Gastroesophageal sphincter (tissue), 4 donors: ENCODE results near the gene FN3K. TPM values are rescaled to one million over a fixed set of nuclear protein-coding genes. Genes with fewer than 3 reads are reported as not detected.

Experiments used
- ATAC-seq: fragments of 150-250 bp; one replicate; pipeline ENCODE4 v1.9.1; 2016; ENCODE audit warnings: mild to moderate bottlenecking, moderate library complexity
- H3K27ac ChIP-seq, 4 donors: fragments of 200-600 bp; sonication (generic) in 3 of 4; 1 replicate in 3 of 4; 2 replicates in 1 of 4; pipeline ENCODE4 v1.5.1; 2016 to 2019
- H3K27me3 ChIP-seq: fragments of 200-600 bp; sonication (generic); one replicate; pipeline ENCODE4 v1.5.1; 2019
- H3K36me3 ChIP-seq, 2 donors: fragments of 200-600 bp; sonication (generic); one replicate each; pipeline ENCODE4 v1.5.1; 2019; ENCODE audit warnings: control low read depth in 1 of 2
- H3K4me1 ChIP-seq, 3 donors: fragments of 200-600 bp; sonication (generic); 1 replicate in 2 of 3; 2 replicates in 1 of 3; pipeline ENCODE4 v1.5.1; 2016 to 2019; ENCODE audit warnings: control low read depth in 2 of 3
- H3K4me3 ChIP-seq, 2 donors: fragments of 200-600 bp; sonication (generic); one replicate each; pipeline ENCODE4 v1.5.1; 2019; ENCODE audit warnings: mild to moderate bottlenecking in 1 of 2, moderate library complexity in 1 of 2
- H3K9me3 ChIP-seq, 3 donors: fragments of 200-600 bp; sonication (generic); one replicate each; pipeline ENCODE4 v1.5.1; 2017 to 2019; ENCODE audit warnings: control low read depth in 2 of 3
- EP300 ChIP-seq: sonication (generic); formaldehyde crosslinking; IDR thresholded peaks from one replicate; pipeline ENCODE4 v1.6.1; 2017; ENCODE audit warnings: antibody characterized with exemption, mild to moderate bottlenecking
- POLR2A ChIP-seq, 2 donors: fragments of 450-650 bp; IDR thresholded peaks; one replicate each; pipeline ENCODE4 v1.6.1; 2017; ENCODE audit warnings: antibody characterized with exemption in 2 of 2, mild to moderate bottlenecking in 2 of 2, moderate library complexity in 1 of 2
- POLR2AphosphoS5 ChIP-seq: sonication (generic); formaldehyde crosslinking; IDR thresholded peaks from one replicate; pipeline ENCODE4 v1.6.1; 2017; ENCODE audit warnings: antibody characterized with exemption
- WGBS, 2 donors: methylation state at CpG; one replicate each; pipeline ENCODE4 v1.1.5; 2018; ENCODE audit warnings: low coverage in 1 of 2; 5-methylcytosine and 5-hydroxymethylcytosine counted together
- total RNA-seq, 4 donors: library from RNA; depleted of rRNA; stranded (reverse); fragments of >200 nt; gene quantifications; one replicate each; pipeline ENCODE4 v1.1.0, GENCODE V29; 2016
- TF ChIP-seq, protein P1 (sequence below), 4 experiments: fragments of 200-600 bp in 2 of 4; fragments of 450-650 bp in 2 of 4; sonication (generic) in 1 of 4; IDR thresholded peaks; one replicate each; pipeline ENCODE4 v1.5.1; 2017 to 2019; ENCODE audit warnings: antibody characterized with exemption in 4 of 4, mild to moderate bottlenecking in 2 of 4, moderate library complexity in 2 of 4

FN3K gene
- total RNA-seq, 4 donors from 2014 or later: 6.9 to 22.0 (median 8.6) TPM

DNA sequence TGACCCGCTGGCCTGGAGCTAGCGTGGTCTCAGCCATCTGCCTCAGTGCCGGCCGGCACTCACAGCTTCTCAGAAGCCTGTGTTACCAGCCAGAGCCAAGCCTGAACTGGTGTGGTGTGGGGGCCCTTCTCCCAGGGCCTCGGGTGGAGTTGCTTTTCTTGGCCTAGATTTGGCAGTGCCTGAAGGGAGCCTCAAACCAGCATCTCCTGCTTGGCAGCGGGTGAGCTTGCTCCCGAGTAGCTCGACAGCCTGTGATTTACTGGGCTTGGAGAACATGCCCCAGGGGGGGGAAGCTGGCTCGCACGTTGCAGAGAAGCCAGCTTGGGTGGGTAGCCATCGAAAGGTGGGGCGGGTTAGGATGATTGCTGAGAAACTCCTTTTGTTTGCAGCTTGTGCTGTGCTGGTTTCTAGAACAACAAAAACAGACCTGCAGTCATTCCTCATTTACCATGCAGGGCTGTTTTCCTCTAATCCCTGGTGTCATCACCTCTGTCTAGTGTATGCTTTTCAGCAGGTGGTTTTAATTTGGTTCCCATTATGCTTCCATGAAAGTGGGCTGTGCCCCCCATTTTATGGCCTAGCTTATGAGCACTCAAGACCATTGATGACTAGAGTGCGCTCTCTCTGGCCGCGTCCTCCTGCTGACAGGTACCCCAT is 58.7 kb downstream of the FN3K start:
- H3K4me1 ChIP-seq: peaks cover 0 to 27% (median 6%) of the 10 kb centered on the region in 3 donors
- no peaks in the 10 kb centered on the region for H3K9me3 ChIP-seq
- no peak overlapping the region for H3K4me3 ChIP-seq
- peaks cover 0 to 27% of the 10 kb centered on the region in 2 donors for H3K36me3 ChIP-seq
- TF ChIP-seq POLR2AphosphoS5: no peak
- no peak for TF ChIP-seq POLR2A (IDR thresholded peaks at IDR 0.05)
- no peak for TF ChIP-seq EP300
- TF ChIP-seq, protein P1, sequence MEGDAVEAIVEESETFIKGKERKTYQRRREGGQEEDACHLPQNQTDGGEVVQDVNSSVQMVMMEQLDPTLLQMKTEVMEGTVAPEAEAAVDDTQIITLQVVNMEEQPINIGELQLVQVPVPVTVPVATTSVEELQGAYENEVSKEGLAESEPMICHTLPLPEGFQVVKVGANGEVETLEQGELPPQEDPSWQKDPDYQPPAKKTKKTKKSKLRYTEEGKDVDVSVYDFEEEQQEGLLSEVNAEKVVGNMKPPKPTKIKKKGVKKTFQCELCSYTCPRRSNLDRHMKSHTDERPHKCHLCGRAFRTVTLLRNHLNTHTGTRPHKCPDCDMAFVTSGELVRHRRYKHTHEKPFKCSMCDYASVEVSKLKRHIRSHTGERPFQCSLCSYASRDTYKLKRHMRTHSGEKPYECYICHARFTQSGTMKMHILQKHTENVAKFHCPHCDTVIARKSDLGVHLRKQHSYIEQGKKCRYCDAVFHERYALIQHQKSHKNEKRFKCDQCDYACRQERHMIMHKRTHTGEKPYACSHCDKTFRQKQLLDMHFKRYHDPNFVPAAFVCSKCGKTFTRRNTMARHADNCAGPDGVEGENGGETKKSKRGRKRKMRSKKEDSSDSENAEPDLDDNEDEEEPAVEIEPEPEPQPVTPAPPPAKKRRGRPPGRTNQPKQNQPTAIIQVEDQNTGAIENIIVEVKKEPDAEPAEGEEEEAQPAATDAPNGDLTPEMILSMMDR (IDR thresholded peaks at IDR 0.05): no peak
- peak; percentile 37 for ATAC-seq
- H3K27ac ChIP-seq: peak overlapping the region in 3 of 4 donors; percentile 44 to 57 (median 54)
- no peaks in the 10 kb centered on the region for H3K27me3 ChIP-seq
- WGBS, 2 donors: 20 to 33% methylated on average over 1 to 10 of the region's 15 CpGs

DNA sequence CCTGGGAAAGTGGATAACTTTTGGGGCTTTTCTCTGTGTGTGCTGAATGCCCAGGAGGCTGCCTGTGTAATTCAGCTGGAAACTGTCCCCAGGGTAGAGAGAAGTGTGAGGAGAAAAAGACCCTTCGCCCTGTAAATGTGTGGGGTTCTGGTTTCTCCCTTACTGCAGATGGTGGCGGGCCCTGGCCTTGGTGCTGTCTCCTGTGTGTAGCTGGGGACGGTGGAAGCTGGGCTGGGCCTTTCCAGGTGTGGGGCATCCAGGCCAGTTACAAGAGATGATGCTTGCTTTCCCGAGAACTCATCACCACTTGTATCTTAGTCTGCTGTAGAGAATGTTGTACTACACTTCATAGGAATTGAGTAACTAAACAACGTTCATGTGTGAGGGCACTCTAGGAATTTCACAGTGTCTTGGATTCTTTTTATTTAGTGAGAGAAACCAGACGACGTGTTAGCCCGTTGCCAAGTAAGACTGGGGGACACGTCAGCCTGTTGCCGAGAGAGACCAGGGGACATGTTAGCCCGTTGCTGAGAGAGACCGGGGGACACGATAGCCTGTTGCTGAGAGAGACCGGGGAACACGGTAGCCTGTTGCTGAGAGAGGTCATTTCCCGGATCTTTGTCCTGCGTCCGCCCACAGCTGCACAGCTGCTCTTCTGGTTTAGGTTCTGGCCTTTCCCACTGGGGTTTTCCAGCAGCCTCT is 59.5 kb downstream of the FN3K start:
- ATAC-seq: peak; percentile 42

DNA sequence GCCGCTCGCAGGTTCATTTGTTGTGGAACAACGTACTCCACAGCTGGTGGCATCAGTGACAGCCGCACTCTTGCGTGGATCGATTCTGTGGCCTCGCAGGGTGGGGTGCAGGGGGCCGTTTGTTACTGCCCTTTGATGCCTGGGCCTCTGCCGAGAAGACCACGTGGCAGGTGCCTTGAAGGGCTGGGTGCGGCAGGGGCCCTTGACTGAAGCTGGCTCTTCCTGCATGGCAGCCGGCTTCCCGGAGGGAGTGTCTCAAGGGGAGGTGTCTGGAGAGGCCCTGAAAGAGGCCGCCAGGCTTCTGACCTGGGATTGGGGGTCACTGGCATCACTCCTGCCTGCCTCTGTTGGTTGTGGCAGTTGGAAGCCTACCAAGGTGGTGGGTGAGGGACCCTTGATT is 60.2 kb downstream of the FN3K start:
- Histone ChIP-seq H3K27me3 (no peaks in the 10 kb centered on the region), H3K4me3 (no peak overlapping the region), H3K4me1 (peaks cover 0 to 27% (median 6%) of the 10 kb centered on the region in 3 donors), H3K36me3 (peaks cover 0 to 35% of the 10 kb centered on the region in 2 donors), H3K9me3 (no peaks in the 10 kb centered on the region), H3K27ac (peak overlapping the region in 3 of 4 donors; percentile 44 to 57 (median 54))
- no peak for ATAC-seq
- TF ChIP-seq POLR2AphosphoS5: no peak
- TF ChIP-seq, protein P1 (IDR thresholded peaks at IDR 0.05): no peak
- TF ChIP-seq POLR2A (IDR thresholded peaks at IDR 0.05): no peak
- no peak for TF ChIP-seq EP300
- WGBS, 2 donors: 100% methylated on average over 4 of the region's 14 CpGs; no CpG with 5 or more reads in 1 of the 2 donors

More for the DNA sequence above, 59.5 kb downstream of the FN3K start:
- H3K36me3 ChIP-seq: peaks cover 0 to 31% of the 10 kb centered on the region in 2 donors
- no peaks in the 10 kb centered on the region for H3K9me3 ChIP-seq
- WGBS, 2 donors: 49% methylated on average over 6 of the region's 18 CpGs; no CpG with 5 or more reads in 1 of the 2 donors
- H3K4me1 ChIP-seq: peaks cover 0 to 27% (median 6%) of the 10 kb centered on the region in 3 donors
- peak overlapping the region in 3 of 4 donors; percentile 44 to 57 (median 54) for H3K27ac ChIP-seq
- no peak for TF ChIP-seq POLR2A (IDR thresholded peaks at IDR 0.05)
- peak; percentile 45 for TF ChIP-seq POLR2AphosphoS5
- H3K4me3 ChIP-seq: no peak overlapping the region
- H3K27me3 ChIP-seq: no peaks in the 10 kb centered on the region

DNA sequence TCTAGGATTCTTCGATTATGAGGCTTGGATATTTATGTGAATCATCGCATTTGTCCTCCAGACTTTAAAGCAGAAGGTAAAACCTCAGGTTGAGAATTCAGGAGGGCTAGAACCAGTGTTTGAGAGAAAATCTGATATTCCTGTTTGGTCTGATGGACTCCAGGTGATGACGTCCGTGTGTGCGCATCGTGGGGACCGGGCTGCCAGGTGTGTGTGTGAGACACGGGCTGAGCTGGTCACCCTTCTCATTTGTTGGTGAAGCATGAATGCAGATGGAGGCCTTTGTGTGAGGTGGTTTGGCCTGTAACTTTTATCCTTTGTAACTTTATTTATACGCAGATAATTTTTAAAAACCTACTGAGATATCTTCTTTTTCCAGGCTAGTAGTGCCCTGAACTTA is 61.6 kb downstream of the FN3K start:
- 92% methylated on average over 8 to 9 of the region's 9 CpGs for WGBS, 2 donors
- TF ChIP-seq POLR2AphosphoS5 (no peak), EP300 (no peak), POLR2A (IDR thresholded peaks at IDR 0.05) (no peak)
- TF ChIP-seq, protein P1 (IDR thresholded peaks at IDR 0.05): no peak
- Histone ChIP-seq H3K9me3 (no peaks in the 10 kb centered on the region), H3K4me1 (peaks cover 0 to 27% (median 6%) of the 10 kb centered on the region in 3 donors), H3K4me3 (no peak overlapping the region), H3K27ac (no peak overlapping the region), H3K27me3 (no peaks in the 10 kb centered on the region), H3K36me3 (peaks cover 0 to 44% of the 10 kb centered on the region in 2 donors)
- ATAC-seq: no peak

DNA sequence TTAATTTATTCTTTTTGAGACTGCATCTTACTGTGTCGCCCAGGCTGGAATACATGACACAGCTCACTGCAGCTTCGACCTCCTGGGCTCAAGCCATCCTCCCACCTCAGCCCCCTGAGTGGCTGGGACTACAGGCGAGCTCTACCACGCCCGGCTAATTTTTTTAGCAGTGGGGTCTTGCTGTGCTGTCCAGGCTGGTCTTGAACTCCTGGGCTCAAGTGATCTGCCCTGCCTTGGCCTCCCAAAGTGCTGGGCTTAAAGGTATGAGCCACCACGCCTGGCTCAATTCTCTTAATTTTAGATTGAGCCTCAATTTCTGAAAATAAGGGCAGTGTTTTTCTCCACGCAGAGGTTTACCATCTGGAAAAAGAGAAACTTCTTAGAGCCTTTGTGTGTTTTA is 63.3 kb downstream of the FN3K start:
- Histone ChIP-seq H3K36me3 (peaks cover 0 to 44% of the 10 kb centered on the region in 2 donors), H3K4me1 (peaks cover 0 to 24% (median 6%) of the 10 kb centered on the region in 3 donors), H3K9me3 (no peaks in the 10 kb centered on the region), H3K27me3 (no peaks in the 10 kb centered on the region), H3K4me3 (no peak overlapping the region), H3K27ac (no peak overlapping the region)
- TF ChIP-seq, protein P1 (IDR thresholded peaks at IDR 0.05): no peak
- WGBS, 2 donors: 97 to 100% methylated on average over 1 to 7 of the region's 7 CpGs
- ATAC-seq: no peak
